Activated CD8-positive, alpha-beta memory T cell treated with anti-CD3 and anti-CD28 coated beads for 1 hour (primary cell): Measurements from ENCODE around the gene GCC1.

Experiments
- DNase-seq, 2 donors: peaks; one replicate each; pipeline ENCODE4 v3.0.0-alpha.2; 2020; ENCODE audit warnings: low read depth in 1 of 2; ENCODE audit errors: extremely low read depth in 1 of 2

The GCC1 gene, protein sequence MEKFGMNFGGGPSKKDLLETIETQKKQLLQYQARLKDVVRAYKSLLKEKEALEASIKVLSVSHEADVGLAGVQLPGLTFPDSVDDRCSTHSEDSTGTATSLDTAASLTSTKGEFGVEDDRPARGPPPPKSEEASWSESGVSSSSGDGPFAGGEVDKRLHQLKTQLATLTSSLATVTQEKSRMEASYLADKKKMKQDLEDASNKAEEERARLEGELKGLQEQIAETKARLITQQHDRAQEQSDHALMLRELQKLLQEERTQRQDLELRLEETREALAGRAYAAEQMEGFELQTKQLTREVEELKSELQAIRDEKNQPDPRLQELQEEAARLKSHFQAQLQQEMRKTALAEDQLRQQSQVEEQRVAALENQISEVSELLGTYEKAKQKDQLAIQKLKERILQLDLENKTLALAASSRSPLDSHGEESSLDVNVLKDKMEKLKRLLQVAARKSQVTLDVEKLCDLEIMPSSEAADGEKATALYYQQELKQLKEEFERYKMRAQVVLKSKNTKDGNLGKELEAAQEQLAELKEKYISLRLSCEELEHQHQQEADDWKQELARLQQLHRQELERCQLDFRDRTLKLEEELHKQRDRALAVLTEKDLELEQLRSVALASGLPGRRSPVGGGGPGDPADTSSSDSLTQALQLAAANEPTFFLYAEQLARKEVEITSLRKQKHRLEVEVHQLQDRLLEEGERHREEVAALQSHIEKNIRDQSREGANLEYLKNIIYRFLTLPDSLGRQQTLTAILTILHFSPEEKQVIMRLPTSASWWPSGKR

DNA sequence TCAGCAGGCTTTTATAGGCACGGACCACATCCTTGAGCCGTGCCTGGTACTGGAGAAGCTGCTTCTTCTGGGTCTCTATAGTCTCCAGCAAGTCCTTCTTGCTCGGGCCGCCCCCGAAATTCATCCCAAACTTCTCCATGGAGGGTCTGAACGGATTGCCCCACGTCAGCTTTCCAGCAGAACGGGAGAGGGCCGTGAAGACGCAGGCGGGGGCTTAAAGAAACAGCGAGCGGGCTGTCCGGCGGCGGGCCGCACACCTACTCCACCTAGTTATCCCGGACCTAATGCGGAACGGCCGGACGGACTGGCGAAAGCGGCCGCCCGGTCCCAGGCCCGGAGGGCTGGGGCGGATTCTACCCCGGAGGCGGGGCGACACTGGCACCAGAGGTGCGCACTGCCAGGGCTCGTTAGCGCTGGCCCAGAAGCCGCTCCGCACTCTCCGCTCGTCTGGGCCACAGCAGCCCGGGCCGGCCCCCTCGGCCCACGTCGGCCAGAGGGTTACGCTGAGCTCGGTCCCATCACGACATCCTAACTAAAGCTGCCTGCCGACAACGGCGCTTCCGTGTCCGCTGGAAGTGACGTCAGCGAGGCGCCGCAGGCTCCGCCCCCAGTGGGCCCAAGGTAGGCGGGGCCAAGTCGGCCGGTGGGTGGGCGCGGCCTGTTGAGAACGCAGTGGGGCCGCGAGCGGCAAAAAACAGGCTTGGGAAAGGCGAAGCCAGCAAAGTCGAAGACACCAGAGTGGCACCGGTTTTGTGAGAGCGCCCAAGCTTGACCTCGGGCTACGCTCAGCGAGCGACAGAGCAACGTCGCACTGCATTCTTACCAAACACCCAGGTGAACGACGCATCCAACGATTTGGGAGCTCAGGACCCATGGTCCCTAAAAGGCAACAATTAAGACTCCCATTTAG, at the start of gene GCC1:
TSS of gene GCC1 (minus strand) at position 553 of the 910 bp plus-strand sequence. CDS start at position 139, 414 bp downstream.
- peak; percentile 85 to 92 for DNase-seq

DNA sequence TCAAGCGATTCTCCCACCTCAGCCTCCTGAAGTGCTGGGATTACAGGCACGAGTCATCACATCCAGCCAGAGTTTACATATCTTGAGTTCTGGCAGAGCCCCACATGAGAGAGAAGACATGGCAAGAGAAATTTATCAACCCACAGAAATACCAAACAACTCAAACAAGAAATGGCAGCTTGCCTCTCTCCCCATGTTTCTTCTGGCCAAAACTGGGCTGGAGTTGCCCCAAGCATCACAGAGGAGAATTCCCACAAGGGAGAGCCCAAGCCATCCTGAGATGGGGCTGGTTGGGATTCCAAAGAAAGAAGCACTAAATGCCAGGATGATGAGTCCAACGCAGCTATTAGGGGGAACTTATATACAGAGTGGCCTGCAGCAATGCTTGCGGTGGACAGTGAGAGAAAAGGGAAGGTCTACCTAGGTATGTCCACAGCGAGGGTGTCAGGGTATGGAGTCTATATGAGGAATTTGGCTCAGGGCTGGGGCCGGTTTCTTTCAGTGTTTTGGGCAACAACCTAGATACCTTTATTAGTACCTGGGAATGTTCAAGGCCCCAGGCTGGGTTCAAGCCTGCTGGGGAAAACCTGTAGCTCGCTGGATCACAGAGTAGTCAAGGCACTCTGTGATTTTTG, 47.0 kb upstream of the GCC1 start:
- DNase-seq: no peak

DNA sequence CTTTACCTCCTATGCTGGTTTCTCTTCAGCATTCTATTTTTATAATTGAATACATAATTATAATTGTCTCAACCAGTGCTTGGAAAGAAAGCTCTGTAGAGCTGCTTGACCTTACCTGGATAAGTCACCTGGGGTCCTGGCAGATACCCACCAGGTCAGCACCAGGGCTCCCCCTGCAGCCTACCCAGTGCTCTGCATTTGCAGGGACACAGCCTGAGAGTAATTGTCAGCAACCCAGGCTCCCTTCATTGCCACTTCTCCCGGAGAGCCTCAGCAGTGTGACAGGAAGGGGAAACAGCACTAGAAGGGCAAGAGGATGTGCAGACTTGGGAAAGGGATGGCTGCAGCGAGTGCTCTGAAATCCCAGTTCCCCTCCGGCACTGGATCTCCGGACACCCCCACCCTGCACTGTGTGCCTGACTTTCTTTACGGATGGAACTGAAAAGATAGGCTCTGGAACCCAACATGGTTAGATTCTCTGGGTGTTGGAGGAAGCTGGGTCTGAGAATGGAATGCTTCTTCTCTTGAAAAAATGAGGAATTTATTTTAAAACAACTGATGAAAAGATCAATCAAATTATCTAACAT, 44.0 kb upstream of the GCC1 start:
- DNase-seq: no peak

DNA sequence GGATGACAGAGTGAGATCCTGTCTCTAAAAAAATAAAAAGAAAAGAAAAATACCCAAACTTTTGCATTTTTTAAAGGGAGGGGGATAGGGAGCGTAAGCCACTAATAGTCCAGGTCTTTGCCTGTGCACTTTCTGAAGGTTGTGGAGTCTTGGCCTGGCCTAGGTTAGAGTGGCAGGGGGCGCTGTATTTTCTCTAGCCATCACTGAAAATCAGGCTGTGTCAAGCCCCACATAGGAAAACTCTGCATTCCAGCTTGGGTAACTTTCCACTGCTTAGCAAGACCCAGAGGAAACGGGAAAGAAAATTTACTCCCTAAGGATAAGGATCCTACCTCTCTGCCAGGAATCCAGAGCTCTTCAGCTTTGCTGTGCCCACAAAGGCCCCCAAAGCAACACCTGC, 43.0 kb upstream of the GCC1 start:
- DNase-seq: no peak

DNA sequence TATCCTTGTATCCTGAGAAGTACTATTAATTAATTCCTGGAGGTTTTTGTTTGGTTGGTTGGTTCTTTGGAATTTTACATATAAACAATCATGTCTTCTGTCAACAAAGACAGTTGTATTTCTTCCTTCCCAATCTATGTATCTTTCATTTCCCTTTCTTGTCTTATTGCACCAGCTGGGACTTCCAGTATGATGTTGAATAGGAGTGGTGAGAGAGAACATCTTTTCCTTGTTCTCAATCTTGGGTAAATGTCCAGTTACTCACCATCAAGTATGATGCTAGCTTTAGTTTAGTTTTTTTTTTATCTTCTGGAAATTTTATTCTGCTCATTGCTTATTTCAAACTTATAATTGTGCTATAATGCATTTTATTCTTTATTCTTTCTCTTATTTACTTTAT, 39.9 kb upstream of the GCC1 start:
- DNase-seq: no peak

DNA sequence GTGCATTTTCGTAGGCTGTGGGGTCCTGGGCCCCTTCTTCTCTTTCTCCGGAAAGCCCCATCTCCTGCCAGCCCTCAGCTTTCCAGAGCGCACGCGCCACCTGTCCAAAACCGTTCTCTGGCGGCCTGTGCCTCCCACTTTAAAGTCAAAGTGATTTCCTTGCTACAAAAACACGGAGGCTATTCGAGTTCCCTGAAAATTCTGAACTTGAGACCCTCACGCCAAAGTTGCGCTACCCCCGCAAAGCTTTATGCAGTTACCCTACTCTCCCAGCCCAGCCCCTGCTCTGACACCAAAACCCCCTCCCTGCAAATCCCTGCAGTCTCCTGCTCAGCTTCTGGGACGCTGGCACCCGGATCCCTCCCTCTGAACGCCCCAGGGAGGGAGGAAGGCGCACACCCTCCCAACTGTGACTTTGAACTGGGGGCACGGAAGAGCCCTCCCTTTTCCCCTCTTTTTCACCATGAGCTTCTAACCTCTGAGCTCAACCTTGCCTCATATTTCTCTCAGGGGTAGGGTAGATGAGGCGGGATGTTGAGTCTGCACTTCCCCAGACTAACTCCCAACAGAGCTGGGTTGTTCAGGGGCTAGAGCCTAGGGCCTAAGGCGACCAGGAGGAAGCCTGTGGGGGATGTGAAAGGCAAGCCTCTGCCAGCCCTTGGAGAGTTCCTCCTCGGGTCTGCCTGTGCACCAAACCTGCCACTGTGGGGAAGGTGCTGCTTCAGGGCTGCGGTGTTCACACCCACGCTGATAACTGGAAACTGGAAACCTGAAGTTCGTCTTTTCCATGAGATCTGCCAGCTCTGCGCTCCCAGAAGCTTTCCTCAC, 35.2 kb upstream of the GCC1 start:
- no peak for DNase-seq

DNA sequence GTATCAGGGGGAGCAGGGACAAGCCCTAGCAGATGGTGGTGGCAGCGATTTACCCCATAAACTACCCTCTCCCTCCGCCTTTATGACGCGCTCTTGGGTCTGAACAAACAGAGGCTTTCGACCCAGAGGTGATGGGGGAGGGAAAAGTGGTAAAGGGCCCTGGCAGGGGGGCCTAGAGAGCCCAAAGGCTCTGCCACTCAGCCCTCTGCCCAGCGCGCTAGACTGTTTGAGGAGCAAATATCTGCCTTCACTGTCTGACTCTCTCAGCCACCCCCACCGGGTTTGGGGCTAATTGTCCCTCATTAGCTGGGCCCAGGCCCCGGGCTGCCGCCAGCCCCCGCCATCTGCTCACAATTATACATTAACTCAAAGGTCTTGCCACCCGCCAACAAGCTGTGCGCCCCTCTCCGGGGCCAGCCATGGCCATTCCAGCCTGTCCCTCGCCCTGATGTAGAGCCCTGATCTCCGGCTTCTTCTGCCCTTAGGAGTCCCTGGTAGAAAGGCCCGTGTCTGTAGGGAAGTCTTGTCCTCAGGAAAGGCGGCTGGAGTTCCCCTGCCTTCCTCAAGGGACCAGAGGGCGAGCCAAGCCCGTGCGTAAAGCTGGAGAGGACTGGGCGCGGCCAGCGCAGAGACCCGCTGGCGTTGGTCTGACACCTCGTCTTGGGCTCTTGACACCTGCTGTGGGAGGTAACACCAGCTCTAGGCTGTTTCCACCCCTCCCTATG, 34.4 kb upstream of the GCC1 start:
- no peak for DNase-seq

DNA sequence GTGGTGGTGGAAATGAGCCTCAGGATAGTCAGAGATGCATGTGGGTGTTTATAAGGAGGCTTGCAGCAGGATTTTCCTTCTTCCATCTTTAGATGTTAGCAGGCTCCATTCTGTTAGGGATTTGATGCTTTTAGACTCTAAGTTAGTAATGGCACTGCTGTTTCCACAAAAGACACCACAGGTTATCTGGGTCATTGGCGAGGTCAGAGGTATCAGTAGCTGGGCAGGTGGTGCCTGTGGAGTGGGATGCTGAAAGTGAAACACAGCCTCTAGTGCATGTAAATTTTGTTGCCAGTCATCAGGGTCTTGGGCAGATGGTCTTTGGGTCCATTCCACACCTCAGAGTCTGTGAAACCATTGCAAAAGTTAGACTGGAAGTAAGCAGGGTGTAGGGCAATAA, 33.4 kb upstream of the GCC1 start:
- no peak for DNase-seq

DNA sequence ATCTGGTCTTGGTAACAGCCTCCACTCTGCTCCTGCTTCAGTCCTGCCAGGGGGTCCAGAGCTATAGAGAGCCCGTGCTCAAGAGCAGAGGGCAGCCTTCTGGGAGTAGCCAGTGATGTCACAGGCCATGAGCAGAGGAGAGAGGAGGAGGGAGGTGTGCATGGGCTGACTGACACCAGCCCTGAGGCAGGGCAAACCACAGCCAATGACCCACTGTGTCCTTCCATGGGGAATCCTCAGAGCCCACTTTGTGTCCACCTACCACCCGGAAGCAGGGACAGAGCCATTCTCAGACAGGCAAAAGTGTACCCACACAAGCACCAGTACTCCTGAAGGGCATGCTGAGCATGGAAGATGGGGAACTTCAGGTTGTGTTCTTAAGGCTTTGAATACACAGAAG, 32.6 kb upstream of the GCC1 start, which contains the start of gene PAX4:
TSS of gene PAX4 (minus strand) at position 101 of the 400 bp plus-strand sequence. CDS start 2,214 bp downstream, outside the sequence.
- no peak for DNase-seq

DNA sequence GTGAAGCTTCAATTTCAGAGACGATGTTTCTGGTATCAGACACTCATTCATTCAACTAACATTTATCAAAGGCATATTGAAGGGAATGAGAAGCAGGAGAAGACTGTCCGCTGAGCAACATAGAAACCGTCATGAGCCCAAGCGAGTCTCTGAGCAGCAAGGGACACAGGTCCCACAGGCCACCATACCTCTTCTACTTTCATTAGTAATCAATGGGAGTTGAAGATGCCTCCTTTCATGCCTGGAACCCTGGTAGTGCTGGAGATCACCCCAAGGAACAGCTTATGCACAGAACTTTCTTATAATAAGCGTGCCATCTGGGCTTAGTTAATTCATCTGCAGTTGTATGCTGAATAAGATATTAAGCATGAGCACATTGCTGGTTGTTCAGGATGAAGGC, 31.3 kb upstream of the GCC1 start:
- no peak for DNase-seq

DNA sequence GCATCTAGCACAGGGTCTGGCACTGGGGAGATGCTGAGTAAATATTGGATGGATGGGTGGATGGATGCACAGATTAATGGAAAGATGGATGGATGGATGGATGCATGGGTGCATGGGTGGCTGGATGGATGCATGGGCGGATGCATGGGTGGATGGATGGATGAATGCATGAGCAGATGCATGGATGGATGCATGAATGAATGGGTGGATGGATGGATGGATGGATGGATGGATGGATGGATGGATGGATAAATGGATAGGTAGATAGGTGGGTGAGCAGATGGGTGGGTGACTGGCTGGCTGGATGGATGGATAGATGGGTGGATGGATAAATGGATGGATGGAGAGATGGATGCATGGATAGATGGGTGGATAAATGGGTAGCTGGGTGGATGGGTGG, 26.9 kb upstream of the GCC1 start:
- DNase-seq: no peak

DNA sequence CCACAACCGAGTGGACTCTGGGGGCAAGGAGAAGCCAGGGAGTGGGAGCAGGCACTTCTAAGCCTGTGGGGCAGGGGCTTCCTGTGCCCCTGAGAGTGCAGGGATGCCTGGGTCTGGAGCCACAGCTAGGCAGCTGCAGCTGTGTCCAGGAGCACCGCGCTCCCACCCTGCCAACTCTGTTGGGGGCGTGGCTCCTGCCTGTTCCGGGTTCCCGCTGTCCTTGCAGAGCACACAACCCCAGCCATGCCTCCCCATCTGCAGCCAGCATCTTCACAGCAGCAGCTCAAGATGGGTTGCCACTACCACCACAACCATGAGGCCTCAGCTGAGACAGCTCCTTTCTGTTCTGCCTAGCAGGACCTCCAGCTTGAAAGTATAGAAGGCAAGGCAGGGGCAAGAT, 23.9 kb upstream of the GCC1 start:
- no peak for DNase-seq

DNA sequence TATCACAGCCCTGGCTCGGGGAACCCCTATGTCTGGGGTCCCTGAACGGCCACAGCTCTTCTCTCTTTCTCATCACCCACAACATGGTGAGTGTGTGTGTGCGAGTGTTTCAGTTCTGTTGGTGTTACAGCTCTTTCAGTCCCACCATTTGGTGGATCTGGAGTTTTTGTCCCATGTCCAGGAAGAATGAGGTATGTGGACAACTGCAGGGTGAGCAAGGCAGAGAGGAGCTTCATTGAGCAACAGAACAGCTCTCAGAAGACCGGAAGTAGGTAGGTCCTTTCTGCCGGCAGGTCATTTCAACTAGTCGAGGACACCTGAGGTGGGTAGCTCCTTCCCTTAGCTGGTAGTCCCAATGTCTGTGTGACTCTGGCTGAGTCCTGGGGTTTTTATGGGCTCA, 23.1 kb upstream of the GCC1 start:
- no peak for DNase-seq

DNA sequence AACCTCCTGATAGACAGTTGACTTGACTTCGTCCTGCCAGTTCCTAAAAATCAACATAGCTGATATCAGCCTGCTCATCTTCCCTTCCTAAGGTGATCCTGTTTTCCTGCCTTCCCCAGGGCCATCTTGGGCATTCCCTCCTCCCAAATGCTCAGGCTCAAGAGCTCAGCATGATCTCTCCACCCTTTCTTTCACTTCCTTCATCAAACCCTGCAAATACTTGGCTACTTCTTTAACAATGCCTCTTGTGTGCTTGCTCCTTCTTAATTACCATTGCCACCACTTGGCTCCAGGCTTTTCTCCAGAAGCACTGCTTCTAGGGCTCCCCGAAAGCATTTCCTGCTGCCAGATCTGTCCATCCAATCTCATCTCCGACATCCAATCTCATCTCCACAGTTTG, 15.5 kb upstream of the GCC1 start:
- no peak for DNase-seq

DNA sequence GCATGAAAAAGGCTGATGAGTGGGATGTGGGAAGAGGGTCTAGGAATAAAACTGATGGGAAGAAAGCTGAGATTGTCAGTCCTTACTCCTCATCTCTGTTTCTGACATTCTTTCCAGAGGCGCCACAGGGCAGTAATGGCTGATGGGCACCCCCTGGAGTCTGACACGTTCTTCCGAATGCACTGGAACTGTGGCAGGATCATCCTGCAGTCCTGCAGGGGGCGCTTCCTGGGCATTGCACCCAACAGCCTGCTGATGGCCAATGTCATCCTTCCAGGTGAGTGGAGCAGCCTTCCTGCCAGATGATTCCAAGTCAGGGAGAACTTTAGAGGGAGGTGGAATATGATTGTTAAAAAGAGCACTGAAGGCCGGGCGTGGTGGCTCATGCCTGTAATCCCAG, 12.9 kb upstream of the GCC1 start:
- DNase-seq: no peak

DNA sequence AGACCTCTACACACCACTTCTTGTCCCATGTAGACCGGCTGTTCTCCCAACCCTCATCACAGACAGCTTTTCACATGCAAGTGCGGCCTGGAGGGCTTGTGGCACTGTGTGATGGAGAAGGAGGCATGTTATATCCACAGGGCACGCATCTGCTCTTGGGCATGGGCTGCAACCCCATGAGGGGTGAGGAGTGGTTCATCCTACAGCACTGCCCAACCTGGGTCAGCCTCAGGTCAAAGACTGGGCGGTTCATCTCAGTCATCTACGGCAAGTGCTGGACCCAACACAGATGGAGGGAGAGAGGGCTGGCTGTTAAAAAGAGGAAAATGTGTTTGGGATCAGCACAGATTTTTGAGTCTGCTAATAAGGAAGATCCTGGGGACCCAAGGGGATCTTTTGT, 10.3 kb upstream of the GCC1 start:
- DNase-seq: no peak

DNA sequence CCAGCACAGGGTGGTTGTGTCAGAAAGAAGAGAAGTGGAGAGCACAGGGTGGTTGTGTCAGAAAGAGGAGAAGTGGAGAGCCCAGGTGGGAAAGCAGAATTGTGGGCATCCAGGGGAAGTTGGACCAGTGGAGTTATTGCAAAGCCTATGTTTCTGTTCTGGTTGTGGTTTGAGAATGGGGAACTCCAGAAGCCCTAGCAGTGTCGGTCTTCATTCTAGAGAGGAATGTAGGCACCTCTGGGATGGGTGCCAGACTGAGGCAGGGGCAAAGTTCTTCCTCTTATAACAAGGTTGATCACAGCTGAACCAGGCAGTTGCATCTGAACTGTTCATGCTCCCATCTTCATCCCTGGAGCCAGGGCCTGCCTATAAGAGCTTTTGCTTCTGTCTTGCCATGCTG, 9.1 kb upstream of the GCC1 start:
- DNase-seq: no peak

DNA sequence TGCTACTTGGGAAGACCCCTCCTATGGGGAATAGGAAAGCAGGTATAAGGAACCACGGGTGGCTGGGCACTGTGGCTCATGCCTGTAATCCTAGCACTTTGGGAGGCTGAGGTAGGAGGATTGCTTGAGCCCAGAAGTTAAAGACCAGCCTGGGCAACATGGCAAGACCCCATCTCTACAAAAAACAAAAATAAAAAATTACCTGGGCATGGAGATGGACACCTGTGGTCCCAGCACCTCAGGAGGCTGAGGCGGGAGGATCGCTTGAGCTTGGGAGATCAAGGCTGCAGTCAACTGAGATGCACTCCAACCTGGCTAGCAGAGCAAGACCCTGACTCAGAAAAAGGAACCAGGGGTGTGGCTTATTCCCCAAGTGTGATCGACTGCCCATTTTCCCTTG, 7.2 kb upstream of the GCC1 start:
- DNase-seq: no peak

DNA sequence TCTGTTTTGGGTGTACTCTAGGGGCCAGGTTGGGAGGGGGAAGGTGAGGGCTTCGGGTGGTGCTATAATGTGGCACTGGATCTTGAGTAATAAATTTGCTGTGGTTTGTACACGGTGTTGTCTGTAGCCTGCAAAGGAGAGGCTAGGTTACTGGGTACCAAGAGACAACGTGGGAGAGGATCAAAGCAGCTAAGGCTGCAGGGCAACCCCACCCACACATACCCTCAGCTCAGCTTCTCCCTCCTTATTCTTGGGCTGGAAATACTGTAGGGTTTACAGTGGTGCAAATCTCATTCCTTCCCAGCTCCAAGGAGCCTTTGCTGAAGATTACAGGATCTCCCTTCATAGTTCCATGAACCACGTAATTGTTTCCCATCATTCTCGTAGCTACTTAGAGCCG, 6.2 kb upstream of the GCC1 start:
- DNase-seq: no peak
